Upper lobe of left lung (tissue), 6 donors: ENCODE data around the gene BBS9. TPM values are rescaled to one million over a fixed set of nuclear protein-coding genes. Genes with fewer than 3 reads are reported as not detected.

Source experiments
- ATAC-seq, 2 donors: fragments of 200-7000 bp; cut with Tn5 transposase; one replicate each; pipeline ENCODE4 v1.9.1; 2022; ENCODE audit warnings: mild to moderate bottlenecking in 2 of 2, moderate library complexity in 2 of 2; ENCODE audit not compliant: low FRiP score in 2 of 2
- DNase-seq, 2 donors: peaks; one replicate each; pipeline ENCODE4 v3.0.0-alpha.2; 2019 to 2020
- H3K27ac ChIP-seq, 4 donors: fragments of 200-600 bp; sonication (generic); one replicate each; pipeline ENCODE4 v1.5.1; 2016 to 2019
- H3K27me3 ChIP-seq, 4 donors: fragments of 200-600 bp; sonication (generic); one replicate each; pipeline ENCODE4 v1.5.1; 2017 to 2019
- H3K36me3 ChIP-seq, 4 donors: fragments of 200-600 bp; sonication (generic); one replicate each; pipeline ENCODE4 v1.5.1; 2016 to 2019
- H3K4me1 ChIP-seq, 4 donors: fragments of 200-600 bp; sonication (generic); one replicate each; pipeline ENCODE4 v1.5.1; 2018 to 2019
- H3K4me3 ChIP-seq, 4 donors: fragments of 200-600 bp; sonication (generic); one replicate each; pipeline ENCODE4 v1.5.1; 2017 to 2019; ENCODE audit warnings: mild to moderate bottlenecking in 2 of 4, moderate library complexity in 1 of 4
- H3K9me3 ChIP-seq, 4 donors: fragments of 200-600 bp; sonication (generic); one replicate each; pipeline ENCODE4 v1.5.1; 2018 to 2019
- CTCF ChIP-seq, 6 experiments: fragments of 450-650 bp in 4 of 6; fragments of 200-600 bp in 2 of 6; sonication (generic) in 2 of 6; IDR thresholded peaks; one replicate each; pipeline ENCODE4 v1.5.1; 2016 to 2019; ENCODE audit warnings: antibody characterized with exemption in 6 of 6
- EP300 ChIP-seq, 4 donors: sonication (generic); formaldehyde crosslinking; IDR thresholded peaks; one replicate each; pipeline ENCODE4 v1.5.1; 2017; ENCODE audit warnings: antibody characterized with exemption in 4 of 4, control low read depth in 2 of 4
- POLR2A ChIP-seq, 4 donors: fragments of 450-650 bp; IDR thresholded peaks; one replicate each; pipeline ENCODE4 v1.5.1; 2016 to 2017; ENCODE audit warnings: antibody characterized with exemption in 4 of 4, mild to moderate bottlenecking in 2 of 4
- POLR2AphosphoS5 ChIP-seq, 2 donors: sonication (generic); formaldehyde crosslinking; IDR thresholded peaks; one replicate each; pipeline ENCODE4 v1.5.1; 2017; ENCODE audit warnings: antibody characterized with exemption in 2 of 2
- WGBS, 2 donors: methylation state at CpG; one replicate each; pipeline ENCODE4 v1.1.5; 2017 to 2018; 5-methylcytosine and 5-hydroxymethylcytosine counted together
- total RNA-seq, 6 donors: library from RNA; depleted of rRNA in 4 of 6; stranded (reverse); fragments of >200 nt in 4 of 6; gene quantifications; one replicate each; pipeline versions ENCODE4 v1.1.0 to v1.2.1, GENCODE V29; 2016 to 2021
- donor health status: DM: no; HTN: no; CAD: no; lungs with moderate emphysema.
- donor health status: DM: no; HTN: yes; CAD: no; lungs with severe emphysema.

Gene BBS9
- total RNA-seq, 6 donors from 2014 or later: 14.5 to 72.3 (median 20.6) TPM

DNA sequence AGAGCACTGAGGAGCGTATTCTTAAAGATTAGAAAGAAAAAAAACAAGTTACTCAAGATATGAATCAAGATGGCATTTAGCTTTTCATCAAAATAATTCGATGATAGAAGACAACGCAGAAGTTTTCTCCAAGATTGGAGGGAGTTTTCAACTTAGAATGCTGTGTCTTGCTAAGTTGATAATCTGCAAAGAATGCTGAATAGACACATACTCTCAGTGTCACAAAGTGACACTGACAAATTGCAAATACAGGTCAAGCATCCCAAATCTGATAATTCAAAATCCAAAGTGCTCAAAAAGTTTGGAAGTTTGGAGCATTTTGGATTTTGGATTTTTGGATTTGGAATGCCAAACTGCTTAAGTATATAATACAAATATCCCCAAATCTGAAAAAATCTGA, 243.8 kb downstream of the BBS9 start:
- DNase-seq (no peak), ATAC-seq (no peak)
- Histone ChIP-seq H3K27ac (no peak overlapping the region), H3K4me1 (no peaks in the 10 kb centered on the region), H3K27me3 (no peaks in the 10 kb centered on the region), H3K9me3 (no peaks in the 10 kb centered on the region), H3K36me3 (peaks cover 0 to 6% (median 0%) of the 10 kb centered on the region in 4 donors), H3K4me3 (no peak overlapping the region)
- 93 to 96% methylated on average over 3 of the region's 3 CpGs for WGBS, 2 donors
- TF ChIP-seq CTCF (IDR thresholded peaks at IDR 0.05) (no peak), EP300 (IDR thresholded peaks at IDR 0.05) (no peak), POLR2AphosphoS5 (IDR thresholded peaks at IDR 0.05) (no peak), POLR2A (IDR thresholded peaks at IDR 0.05) (no peak)

- Histone ChIP-seq H3K9me3 (no peaks in the 10 kb centered on the region), H3K4me3 (no peak overlapping the region), H3K27ac (no peak overlapping the region), H3K27me3 (no peaks in the 10 kb centered on the region), H3K36me3 (peaks cover 0 to 13% (median 0%) of the 10 kb centered on the region in 4 donors), H3K4me1 (no peaks in the 10 kb centered on the region)
- DNase-seq (no peak), ATAC-seq (peak in 1 of 2 donors; percentile 66)
- 95 to 98% methylated on average over 4 of the region's 4 CpGs for WGBS, 2 donors
- no peak for TF ChIP-seq CTCF (IDR thresholded peaks at IDR 0.05)
These were observed 250.6 kb downstream of the BBS9 start for GRCh38 chr7:33379891-33380525.

- peaks cover 0 to 7% (median 0%) of the 10 kb centered on the region in 4 donors for H3K36me3 ChIP-seq
- H3K27ac ChIP-seq: no peak overlapping the region
- H3K27me3 ChIP-seq: no peaks in the 10 kb centered on the region
- WGBS, 2 donors: 92 to 97% methylated on average over 3 of the region's 3 CpGs
- H3K4me3 ChIP-seq: no peak overlapping the region
- ATAC-seq (no peak), DNase-seq (no peak)
- no peaks in the 10 kb centered on the region for H3K9me3 ChIP-seq
- H3K4me1 ChIP-seq: no peaks in the 10 kb centered on the region
- TF ChIP-seq EP300 (IDR thresholded peaks at IDR 0.05) (no peak), POLR2A (IDR thresholded peaks at IDR 0.05) (no peak), POLR2AphosphoS5 (IDR thresholded peaks at IDR 0.05) (no peak), CTCF (IDR thresholded peaks at IDR 0.05) (no peak)
These were observed 259.0 kb downstream of the BBS9 start for GRCh38 chr7:33388332-33388731.

- no peak for ATAC-seq
- Histone ChIP-seq H3K9me3 (no peaks in the 10 kb centered on the region), H3K36me3 (peaks cover 0 to 3% (median 0%) of the 10 kb centered on the region in 4 donors), H3K27me3 (no peaks in the 10 kb centered on the region), H3K4me1 (no peaks in the 10 kb centered on the region), H3K27ac (no peak overlapping the region), H3K4me3 (no peak overlapping the region)
- WGBS, 2 donors: 85 to 88% methylated on average over 1 of the region's 1 CpG
- no peak for DNase-seq
- TF ChIP-seq CTCF (IDR thresholded peaks at IDR 0.05): no peak
- TF ChIP-seq POLR2A (IDR thresholded peaks at IDR 0.05): no peak
These were observed 262.8 kb downstream of the BBS9 start for GRCh38 chr7:33392148-33392547.

DNA sequence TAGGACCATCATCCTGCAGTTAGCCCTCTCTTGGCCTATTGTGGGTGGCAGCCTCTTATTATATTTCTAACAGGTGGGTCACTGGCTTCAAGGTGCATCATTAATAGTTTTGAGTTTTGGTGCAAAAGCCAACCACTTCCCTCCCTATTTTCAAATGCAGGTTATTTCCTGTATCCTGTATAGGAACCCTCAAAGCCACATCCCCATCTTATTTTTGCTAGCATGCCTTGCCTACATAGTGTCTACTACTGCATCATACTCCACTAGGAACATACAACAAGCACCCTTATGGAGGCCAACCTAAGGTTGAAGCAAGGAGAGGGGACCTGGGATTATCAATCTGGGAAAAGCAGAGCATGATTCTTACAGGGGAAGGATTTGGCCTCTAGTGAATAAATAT, 264.4 kb downstream of the BBS9 start:
- no peaks in the 10 kb centered on the region for H3K27me3 ChIP-seq
- H3K9me3 ChIP-seq: no peaks in the 10 kb centered on the region
- no peak for TF ChIP-seq EP300 (IDR thresholded peaks at IDR 0.05)
- no peak for TF ChIP-seq CTCF (IDR thresholded peaks at IDR 0.05)
- no peak for TF ChIP-seq POLR2AphosphoS5 (IDR thresholded peaks at IDR 0.05)
- TF ChIP-seq POLR2A (IDR thresholded peaks at IDR 0.05): no peak
- H3K27ac ChIP-seq: no peak overlapping the region
- H3K4me3 ChIP-seq: no peak overlapping the region
- ATAC-seq (no peak), DNase-seq (no peak)
- H3K36me3 ChIP-seq: no peaks in the 10 kb centered on the region
- no peaks in the 10 kb centered on the region for H3K4me1 ChIP-seq
